Right forelimb (tissue), 1 donor: ENCODE data around the gene NT5C3A.

Source experiments
- DNase-seq: peaks from one replicate; pipeline ENCODE4 v3.0.0-alpha.2; 2018

NT5C3A gene

DNA sequence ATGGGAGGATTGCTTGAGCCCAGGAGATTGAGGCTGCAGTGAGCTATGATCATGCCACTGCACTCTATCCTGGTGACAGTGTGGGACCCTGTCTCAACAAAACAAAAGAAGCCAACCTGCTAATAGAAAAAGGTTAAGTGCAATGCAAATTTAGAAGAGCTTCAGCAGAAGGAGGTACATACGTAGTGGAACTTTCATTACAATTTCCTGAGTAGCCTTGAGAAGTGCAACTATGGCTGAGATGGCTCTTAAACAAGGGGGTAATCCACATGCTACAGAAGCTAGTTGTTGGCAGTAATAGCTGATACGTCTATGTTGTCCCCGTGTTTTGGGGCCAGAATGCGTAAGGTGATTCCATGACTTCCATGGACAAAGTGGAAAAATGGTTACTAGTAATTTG lies 10.7 kb upstream of the NT5C3A start:
- DNase-seq: no peak

DNA sequence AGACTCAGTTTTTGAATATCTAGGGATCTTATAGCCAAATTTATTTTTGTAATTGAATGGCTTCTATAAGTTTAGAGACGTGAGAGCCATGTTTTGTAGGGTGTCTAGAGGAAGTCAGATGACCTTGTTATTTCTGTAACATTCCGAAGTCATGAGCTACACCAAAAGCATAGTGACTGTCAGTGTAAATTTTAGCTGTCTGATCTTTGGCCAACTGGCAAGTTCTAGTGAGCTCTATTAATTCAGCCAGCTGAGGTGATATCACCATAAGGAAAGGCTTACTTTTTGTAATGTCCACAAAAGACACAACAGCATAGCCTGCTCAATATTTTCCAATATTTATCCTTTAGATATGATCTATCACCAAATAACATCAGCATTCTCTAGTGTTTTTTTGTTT lies 9.9 kb upstream of the NT5C3A start:
- no peak for DNase-seq

DNA sequence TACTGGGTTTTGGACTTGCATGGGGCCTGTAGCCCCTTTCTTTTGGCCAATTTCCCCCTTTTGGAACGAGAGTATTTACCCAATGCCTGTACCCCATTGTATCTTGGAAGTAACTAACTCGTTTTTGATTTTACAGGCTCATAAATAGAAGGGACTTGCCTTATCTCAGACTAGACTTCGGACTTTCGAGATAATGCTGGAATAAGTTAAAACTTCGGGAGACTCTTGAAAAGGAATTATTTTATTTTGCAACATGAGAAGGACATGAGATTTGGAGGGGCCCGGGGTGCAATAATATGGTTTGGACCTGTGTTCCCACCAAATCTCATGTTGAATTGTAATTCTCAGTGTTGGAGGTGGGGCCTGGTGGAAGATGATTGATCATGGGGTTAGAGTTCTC lies 8.3 kb upstream of the NT5C3A start:
- DNase-seq: no peak

DNA sequence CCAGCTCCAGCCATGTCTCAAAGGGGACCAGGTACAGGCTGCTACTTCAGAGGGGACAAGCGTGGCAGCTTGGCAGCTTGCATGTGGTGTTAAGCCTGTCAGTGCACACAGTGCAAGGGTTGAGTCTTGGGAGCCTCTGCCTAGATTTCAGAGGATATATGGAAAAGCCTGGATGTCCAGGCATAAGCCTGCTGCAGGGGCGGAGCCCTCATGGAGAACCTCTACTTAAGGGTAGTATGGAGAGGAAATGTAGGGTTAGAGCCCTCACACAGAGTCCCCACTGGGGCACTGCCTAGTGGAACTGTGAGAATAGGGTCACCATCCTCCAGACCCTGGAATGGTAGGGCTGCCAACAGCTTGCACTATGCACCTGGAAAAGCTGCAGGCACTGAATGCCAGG lies 7.7 kb upstream of the NT5C3A start:
- no peak for DNase-seq

DNA sequence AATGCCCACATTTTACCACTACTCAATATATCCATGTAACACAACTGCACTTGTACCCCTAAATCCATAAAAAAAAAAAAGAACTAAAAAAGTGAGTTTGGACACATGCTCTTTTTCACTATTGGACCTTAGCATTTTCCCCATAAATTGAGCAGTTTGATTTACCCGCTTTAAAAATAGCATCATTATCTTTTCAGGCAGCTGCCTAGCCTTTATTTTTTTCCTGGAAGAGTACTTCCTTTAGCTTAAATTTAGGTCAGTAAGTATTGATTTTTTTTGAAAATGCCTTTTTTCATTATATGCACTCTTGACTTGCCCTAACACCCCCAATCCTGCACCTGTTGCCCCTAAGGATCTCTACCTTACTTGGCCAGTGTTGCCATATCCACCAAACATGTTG lies 5.3 kb upstream of the NT5C3A start:
- DNase-seq: no peak

DNA sequence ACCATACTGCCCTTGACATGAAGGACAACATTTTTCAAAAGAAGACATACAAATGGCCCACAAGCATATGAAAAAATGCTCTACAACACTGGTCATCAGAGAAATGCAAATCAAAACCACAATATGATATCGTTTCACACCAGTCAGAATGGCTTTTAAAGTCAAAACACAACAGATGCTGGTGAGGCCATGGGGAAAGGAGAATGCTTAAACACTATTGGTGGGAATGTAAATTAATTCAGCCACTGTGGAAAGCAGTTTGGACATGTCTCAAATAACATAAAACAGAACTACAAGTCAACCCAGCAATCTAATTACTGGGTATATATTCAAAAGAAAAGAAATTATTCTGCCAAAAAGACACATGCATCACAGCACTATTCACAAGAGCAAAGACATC lies 4.2 kb upstream of the NT5C3A start:
- no peak for DNase-seq

DNA sequence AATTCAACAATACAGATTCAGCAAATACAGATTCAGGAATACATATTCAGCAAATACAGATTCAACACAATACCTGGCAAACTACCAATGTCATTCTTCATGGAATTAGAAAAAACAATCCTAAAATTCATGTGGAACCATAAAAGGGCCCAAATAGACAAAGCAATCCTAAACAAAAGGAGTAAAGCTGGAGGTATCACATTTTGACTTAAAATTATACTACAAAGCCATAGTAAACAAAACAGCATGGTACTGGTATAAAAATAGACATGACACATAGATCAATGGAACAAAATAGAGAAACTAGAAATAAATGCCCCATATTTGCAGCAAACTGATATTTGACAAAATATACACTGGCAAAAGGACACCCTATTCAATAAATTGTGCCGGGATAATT lies 3.4 kb upstream of the NT5C3A start:
- no peak for DNase-seq

DNA sequence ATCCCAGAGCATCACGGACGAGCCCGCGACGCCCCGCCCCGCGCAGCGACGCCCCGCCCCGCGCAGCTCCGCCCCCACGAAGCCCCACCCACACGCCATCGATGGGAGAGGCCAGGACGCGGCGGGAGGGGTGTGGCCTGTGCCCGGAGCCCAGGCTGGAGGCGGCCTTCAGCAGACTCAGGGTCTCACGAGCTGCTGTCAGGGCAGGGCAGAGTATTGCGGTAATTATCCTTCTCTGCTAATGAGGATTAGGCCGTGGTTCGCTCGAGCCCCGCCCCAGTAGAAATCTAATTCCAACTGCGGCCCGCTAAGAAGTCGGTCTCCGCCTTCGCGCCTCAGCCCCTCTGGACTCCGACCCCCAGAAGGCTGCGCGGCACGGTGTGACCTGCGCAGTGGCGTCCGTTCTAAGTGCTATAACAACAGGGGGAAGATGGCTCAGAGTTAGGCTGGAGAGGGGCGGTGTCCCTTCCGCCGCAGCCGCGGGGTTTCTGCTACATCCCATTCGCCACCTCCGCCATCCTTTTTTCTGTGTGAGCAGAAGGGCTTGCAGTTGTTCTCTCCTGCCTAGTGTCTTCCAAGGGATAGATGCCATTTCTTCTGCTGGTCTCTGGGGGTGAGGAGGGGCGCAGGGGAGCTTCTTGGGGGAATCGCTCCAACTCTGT lies 337 bp upstream of the NT5C3A start:
- peak; percentile 98 for DNase-seq

DNA sequence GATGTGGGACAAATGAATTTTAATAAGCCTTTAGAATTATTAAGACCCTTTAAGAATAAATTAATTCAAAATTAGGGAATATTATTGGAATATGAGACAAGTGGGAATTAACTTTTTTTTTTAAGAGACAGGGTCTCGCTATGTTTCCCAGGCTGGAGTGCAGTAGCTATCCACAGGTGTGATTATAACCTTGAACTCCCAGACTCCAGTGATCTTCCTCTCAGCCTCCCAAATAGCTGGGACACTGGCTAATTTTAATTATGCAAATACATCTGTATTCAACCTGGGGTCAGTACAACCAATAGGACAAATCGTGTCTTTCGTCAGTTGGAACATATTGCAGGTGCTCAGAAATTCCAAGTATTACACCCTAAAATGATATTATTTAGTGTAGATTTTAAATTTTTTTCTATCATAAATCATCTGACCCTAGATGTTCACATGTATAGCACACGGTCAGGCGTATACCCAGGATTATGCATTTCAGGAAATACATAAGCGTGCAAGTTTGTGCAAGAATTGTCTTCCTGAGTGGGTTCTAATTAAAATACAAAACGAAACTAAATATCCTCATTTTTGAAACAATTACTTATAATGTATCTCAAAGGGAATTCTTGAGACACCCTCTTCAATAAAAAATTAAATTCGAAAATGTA lies 1.2 kb downstream of the NT5C3A start:
- DNase-seq: no peak

DNA sequence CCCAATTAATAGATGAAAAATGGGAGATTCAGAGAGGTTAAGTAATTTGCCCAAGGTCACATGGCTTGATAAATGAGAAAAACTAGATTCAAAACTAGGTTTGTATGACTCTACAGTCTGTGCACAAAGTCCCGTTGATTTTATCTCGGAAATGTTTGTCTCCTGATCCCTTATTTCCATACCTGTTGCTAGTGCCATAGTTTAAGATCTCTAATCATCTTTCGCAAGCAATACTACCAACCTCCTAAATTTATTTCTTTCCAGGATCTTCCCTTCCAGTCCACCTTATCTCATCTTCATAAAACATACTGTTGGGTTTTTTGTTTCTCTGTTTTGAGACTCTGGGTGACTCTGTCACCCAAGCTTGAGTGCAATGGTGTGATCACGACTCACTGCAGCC lies 2.9 kb downstream of the NT5C3A start:
- no peak for DNase-seq

DNA sequence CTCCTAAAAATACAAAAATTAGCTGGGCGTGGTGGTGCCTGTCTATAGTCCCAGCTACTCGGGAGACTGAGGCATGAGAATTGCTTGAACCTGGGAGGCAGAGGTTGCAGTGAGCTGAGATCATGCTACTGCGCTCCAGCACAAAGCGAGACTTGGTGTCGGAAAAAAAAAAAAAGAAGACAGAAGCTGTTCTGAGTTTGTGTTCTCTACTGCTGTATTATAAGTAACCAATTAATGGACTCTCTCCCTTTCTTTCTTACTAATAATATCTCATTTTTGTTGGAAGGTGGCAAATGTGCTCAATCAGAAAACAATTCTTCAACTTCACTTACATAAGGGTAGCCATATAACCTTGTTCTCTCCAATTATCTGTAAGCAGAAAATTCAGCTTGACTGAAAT lies 7.4 kb downstream of the NT5C3A start:
- DNase-seq: no peak

DNA sequence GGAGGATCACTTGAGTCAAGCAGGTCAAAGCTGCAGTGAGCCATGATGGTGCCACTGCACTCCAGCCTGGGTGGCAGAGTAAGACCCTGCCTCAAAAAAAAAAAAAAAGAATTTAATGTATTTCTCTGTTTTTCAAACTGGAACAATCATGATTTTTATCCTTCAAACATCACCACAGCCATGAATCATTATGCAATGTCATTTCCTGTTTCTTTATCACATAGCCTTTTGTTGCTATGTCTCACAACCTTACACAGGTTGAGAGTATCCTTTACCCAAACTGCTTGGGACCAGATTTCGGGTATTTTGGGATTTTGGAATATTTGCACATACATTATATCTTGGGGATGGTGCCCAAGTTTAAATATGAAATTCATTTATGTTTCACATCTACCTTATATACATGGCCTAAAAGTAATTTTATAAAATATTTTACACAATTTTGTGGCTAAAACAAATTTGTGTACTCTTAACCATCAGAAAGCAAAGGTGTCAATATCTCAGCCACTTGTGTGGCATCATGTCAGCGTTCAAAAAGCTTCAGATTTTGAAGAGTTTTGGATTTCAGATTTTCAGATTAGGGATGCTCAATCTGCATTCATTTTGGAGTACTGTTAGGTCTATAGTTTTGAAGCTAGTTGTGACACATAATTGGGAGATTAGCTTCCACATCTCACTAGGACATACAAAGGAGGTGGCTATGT lies 8.2 kb downstream of the NT5C3A start:
- no peak for DNase-seq

DNA sequence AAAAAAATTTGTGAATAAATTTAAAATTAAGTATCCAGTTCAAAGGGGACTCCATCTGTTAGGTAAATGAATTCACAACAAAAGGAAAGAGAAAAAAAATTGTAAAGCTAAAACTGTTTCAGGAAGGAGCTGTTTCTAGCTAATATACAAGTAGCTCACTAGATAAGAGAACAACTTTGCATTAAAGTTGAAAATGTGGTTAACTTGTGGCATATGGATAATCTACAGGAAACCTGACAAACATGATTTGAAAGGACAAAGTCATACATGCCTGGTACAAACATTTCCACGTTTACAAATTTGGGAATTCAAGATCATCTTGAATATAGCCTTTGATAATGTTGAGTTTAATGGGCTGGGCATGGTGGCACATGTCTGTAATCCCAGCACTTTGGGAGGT lies 8.9 kb downstream of the NT5C3A start:
- no peak for DNase-seq

DNA sequence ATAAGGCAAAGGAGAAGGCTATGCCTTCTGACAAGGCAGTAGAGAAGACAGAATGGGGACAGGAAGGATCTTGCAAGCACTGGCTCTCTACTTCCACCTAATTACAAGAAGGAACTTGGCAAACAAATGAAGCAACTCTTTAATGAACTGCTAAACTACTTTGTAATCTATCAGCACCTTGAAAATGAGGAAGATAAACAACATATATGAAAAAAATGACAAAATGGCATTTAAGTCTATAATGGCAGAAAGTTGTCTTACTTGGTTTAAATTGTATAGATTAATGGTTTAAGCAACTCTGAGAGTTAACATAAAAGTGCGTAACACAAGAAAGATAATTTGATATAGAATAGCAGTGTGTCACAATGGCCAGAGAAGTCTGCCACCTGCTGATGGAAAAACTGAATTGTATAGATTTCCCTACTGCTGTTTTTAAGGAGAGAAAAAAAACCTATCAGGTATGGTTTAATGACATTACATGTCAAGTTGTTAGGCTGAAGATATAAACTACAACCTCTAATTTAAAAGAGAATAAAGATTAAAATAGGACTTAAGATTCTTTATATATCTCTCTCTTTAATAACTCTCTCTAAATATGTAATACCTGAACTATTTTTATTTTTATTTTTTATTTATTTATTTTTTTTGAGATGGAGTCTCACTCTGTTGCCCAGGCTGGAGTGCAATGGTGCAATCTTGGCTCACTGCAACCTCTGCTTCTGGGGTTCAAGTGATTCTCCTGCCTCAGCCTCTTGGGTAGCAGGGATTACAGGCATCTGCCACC lies 11.8 kb downstream of the NT5C3A start:
- no peak for DNase-seq

DNA sequence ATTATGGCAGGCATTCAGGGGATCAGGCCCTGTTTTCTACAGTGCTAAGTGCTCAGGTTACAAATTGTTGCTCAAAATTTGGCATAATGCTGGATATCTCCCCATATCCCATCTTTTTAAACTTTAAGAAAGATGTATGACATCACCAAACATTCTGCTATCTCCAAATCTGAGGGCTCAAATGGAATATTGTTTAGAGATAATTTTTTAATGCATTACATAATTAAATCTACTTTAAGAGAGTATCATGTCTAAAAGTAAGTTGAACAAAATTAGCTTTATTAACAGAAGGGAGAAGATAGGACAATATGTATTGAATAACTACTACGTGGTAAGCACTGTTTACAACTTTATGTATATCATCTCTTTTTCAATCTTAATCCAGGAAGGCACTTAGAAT lies 13.9 kb downstream of the NT5C3A start:
- no peak for DNase-seq

DNA sequence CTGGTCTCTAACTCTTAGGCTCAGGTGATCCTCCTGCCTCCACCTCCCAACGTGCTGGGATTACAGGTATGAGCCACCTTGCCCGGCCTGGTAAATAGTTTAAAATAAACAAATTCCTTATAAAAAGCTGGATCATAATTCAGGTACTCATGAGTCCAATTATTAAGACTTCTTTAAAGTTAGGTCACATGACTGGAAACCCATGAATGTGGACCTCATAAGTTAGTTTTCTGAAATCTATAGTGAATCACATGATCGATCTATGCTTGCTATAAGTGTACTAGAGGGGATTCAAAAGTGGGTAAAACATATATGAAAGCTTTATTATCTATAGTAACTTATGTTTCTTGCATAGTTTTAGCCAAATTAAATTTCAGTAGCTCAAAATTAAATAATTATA lies 14.3 kb downstream of the NT5C3A start:
- DNase-seq: no peak

DNA sequence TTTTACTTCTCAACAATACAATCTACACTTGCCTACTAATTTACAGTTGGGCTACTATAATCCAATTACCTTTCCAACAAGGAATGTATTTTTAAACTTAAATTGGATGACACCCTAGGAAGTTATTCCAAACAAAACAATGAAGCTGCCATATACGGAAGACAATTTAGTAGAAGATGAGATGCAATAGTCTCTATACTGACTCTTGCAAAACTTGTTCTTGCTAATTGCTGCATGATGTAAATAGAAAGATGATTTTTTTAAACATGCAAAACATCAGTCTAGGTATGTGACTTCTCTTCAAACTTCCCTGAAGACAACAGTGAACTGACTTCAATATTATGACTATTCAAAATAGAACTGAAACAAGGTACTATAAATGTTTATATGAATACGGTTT lies 17.6 kb downstream of the NT5C3A start:
- no peak for DNase-seq

DNA sequence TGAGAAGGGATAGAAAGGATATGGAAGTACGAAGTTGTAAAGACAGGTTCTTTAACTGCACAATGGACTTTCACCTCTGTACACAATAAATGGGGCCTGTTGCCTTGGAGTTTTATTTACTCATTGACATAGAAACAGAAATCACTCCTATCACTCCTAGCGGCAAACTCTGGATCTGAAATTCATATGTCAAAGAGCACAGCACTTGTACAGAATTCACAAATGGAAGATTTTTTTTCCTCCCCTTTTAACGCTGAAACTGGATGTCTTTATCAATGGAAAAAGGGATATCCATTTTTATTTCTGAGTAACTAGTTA lies 18.2 kb downstream of the NT5C3A start:
- no peak for DNase-seq

DNA sequence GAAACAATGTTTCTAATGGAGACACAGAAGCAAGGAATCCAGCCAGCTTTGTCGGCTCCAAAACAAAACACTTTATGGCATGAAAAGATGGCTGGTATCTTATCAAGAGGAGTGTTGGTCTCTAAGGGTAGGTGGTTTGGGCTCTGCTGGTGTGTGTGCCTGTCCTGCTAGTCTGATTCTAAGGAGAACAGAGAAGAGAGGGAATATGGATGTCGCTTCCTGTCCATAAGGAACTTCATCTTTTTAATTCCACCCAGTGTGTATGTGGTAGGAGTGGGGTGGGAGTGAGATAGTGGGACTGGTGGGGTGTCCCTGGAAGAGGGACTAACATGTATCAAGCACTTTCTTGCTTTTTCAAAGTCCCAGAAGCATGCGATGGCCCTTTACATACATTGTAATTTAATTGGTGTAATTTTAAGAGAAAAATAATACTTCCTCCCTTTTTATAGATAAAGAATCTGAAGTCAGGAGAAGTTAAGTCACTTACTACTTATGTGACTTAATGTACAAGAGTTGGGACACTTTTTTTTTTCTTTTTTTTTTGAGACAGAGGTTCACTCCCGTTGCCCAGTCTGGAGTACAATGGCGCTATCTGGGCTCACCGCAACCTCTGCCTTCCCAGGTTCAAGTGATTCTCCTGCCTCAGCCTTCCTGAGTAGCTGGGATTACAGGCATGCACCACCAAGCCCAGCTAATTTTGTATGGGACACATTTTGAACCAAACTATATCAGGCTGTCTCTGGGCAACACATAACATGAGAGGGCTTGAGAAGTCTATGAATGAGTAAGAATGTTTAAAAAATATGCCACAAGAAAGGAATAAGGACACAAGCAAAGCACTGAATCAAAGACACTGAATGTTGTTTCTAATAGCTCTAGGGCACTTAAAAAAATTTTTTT lies 18.8 kb downstream of the NT5C3A start:
- no peak for DNase-seq

DNA sequence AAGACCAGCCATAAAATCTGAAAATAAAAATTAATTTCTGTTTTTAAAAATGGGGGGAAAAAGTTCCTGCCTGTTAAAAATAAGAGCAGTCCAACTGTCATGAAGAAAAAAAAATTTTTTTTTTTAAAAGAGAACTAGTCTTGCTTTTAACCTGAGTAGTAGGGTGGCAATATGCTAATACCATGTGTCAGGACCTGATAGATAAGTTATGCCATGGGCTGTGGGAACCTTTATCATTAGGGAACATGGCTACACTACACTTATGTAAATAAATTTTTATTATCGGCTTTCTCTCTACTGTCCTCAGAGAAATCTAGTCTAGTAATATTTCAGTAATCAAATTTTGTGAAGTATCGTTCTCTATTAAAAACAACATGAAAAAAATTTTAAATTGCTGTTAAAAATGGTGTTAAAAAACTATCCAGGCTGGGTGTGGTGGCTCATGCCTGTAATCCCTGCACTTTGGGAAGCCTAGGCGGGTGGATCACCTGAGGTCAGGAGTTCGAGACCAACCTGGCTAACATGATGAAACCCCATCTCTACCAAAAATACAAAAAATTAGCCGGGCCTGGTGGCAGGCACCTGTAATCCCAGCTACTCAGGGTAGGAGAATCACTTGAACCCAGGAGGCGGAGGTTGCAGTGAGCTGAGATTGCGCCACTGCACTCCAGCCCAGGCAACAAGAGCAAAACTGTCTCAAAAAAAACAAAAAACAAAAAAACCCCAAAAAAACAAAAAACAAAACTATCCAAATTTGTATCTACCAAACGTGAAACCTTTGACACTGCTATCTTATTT lies 20.7 kb downstream of the NT5C3A start:
- no peak for DNase-seq

DNA sequence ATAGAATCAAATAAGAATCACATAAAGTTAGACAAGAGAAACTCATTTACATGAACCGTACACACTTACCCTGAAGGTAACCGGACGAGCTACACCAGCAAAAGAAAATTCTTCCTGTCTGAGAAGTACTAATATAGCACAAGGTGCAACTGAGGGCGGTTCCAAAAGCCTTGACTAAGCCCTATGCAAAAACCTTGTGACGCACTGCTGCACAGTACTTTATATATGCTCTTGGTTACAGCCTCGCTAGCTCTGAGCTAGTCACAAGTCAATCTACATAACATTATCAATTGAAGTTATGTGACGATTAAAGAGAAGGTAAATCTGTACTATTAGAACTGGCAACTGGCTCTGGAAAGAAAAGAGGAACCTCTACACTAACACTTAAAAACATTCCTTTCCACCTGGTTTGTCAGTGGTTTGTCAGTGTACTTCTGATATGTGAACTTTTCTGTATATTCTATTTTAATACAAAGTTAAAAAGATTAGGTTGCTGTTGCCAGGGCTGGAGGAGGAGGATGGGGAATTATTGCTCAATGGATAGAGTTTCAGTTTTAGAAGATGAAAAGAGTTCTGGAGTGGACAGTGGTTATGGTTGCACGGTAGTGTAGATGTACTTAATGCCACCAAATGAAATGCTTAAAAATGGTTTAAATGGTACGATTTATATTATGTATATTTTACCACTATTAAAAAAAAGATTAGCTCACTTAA lies 21.6 kb downstream of the NT5C3A start:
- no peak for DNase-seq
